HL-60 (cell line): ENCODE data around the gene SH3PXD2A.

Experiments
- CTCF ChIP-seq: IDR thresholded peaks from one replicate; pipeline ENCODE4 v1.5.1; 2011; ENCODE audit warnings: low read length, control low read depth, inconsistent platforms; ENCODE audit not compliant: insufficient read depth
- POLR2AphosphoS5 ChIP-seq: IDR thresholded peaks from 2 replicates; pipeline ENCODE4 v1.6.1; 2012; ENCODE audit warnings: low read depth
- TF ChIP-seq, protein P1 (sequence below): IDR thresholded peaks from 2 replicates; pipeline ENCODE4 v1.6.1; 2012; ENCODE audit warnings: low read depth; ENCODE audit not compliant: insufficient replicate concordance

DNA sequence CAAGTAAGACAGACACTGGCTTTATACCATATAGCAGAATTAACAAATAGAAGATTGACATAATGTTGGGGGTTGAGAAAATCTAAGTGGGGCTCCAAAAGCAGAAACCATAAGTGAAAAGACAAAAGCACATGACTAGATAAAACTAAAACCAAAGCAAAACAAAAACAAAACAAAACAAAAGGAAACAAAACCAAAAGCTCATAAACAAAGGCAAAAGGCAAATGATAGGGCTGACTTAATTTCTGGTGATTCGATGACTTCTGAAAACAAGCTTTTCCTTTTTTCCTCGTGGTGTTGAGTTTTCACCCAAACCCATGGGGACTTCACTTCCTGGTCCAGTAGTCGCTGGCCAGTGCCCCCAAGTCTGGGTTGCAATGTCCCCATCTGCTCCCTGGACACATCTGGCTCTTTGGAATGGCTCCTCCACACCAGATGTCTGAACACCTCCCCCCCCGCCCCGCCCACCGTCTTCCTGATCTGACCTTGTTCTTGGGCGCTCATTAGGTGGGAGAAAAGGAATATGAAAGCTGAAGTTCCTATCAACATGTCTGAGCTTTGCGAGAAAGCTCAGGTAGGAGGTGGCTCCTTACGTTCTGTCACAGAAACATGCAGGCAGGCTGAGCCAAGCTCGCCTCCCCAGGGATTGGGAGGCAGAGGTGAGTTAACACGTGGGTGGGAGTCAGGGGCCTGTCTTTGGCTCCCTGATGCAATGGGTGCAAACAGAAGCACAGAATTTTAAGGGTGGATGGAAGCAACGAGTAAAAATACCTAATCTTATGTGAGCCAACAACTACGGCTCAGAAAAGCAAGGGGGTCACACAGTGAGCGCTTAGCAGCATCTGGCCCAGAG, 240.8 kb downstream of the SH3PXD2A start:
- TF ChIP-seq CTCF (no peak), POLR2AphosphoS5 (no peak)
- TF ChIP-seq, protein P1, sequence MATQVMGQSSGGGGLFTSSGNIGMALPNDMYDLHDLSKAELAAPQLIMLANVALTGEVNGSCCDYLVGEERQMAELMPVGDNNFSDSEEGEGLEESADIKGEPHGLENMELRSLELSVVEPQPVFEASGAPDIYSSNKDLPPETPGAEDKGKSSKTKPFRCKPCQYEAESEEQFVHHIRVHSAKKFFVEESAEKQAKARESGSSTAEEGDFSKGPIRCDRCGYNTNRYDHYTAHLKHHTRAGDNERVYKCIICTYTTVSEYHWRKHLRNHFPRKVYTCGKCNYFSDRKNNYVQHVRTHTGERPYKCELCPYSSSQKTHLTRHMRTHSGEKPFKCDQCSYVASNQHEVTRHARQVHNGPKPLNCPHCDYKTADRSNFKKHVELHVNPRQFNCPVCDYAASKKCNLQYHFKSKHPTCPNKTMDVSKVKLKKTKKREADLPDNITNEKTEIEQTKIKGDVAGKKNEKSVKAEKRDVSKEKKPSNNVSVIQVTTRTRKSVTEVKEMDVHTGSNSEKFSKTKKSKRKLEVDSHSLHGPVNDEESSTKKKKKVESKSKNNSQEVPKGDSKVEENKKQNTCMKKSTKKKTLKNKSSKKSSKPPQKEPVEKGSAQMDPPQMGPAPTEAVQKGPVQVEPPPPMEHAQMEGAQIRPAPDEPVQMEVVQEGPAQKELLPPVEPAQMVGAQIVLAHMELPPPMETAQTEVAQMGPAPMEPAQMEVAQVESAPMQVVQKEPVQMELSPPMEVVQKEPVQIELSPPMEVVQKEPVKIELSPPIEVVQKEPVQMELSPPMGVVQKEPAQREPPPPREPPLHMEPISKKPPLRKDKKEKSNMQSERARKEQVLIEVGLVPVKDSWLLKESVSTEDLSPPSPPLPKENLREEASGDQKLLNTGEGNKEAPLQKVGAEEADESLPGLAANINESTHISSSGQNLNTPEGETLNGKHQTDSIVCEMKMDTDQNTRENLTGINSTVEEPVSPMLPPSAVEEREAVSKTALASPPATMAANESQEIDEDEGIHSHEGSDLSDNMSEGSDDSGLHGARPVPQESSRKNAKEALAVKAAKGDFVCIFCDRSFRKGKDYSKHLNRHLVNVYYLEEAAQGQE = no peak
